Endothelial cell of umbilical vein (primary cell): Measurements from ENCODE around the gene RORC. TPM values are rescaled to one million over a fixed set of nuclear protein-coding genes. Genes with fewer than 3 reads are reported as not detected.

Experiments
- BruUV-seq: library from RNA; stranded (reverse); fragments of 400-500 nt; replicated peaks from 2 replicates; lab custom pipeline; 2021; lab: Mats Ljungman, UMichigan
- CTCF ChIA-PET: fragments of 300-600, 350-600 bp; sonication (Branson Sonifier 250); formaldehyde crosslinking; loops from one replicate; lab custom pipeline; 2021; ENCODE audit warnings: antibody characterized with exemption, inconsistent platforms; lab: Charles Lee
- POLR2A ChIA-PET: fragments of 300-600, 350-600 bp; sonication (Branson Sonifier 250); formaldehyde crosslinking; loops from one replicate; lab custom pipeline; 2021; ENCODE audit warnings: antibody characterized with exemption, inconsistent platforms; lab: Charles Lee
- DNase-seq: peaks from one replicate; pipeline ENCODE4 v3.0.0-alpha.2; 2011; ENCODE audit warnings: low read depth, low spot score
- FAIRE-seq: peaks from 2 replicates; lab custom pipeline; 2011; peaks lifted over from hg19 to GRCh38; lab: Jason Lieb, UNC
- H2AFZ ChIP-seq: 2 replicates; pipeline ENCODE4 v1.6.0; 2012; ENCODE audit warnings: low read depth, low read length, control low read depth, inconsistent platforms
- H3K27ac ChIP-seq: 2 replicates; pipeline ENCODE4 v1.5.1; 2011; ENCODE audit warnings: low read depth, mild to moderate bottlenecking, control low read depth, low read length, moderate library complexity; ENCODE audit not compliant: insufficient read depth
- H3K27me3 ChIP-seq, 2 experiments: 2 replicates each; pipeline versions ENCODE4 v1.6.0 to v1.6.1; 2011; ENCODE audit warnings: low read length in 2 of 2, mixed read lengths in 1 of 2; ENCODE audit not compliant: control insufficient read depth in 2 of 2, insufficient read depth in 2 of 2
- H3K36me3 ChIP-seq, 2 experiments: 2 replicates in 1 of 2; 3 replicates in 1 of 2; pipeline ENCODE4 v1.5.1; 2011; ENCODE audit warnings: low read length in 2 of 2, mild to moderate bottlenecking in 1 of 2, moderate library complexity in 1 of 2; ENCODE audit not compliant: control insufficient read depth in 2 of 2, insufficient read depth in 2 of 2; ENCODE audit errors: extremely low read depth in 1 of 2
- H3K4me1 ChIP-seq: 3 replicates; pipeline ENCODE4 v1.5.1; 2011; ENCODE audit warnings: mild to moderate bottlenecking, low read length; ENCODE audit not compliant: control insufficient read depth, insufficient read depth; ENCODE audit errors: extremely low read depth
- H3K4me2 ChIP-seq: 2 replicates; pipeline ENCODE4 v1.6.1; 2011; ENCODE audit warnings: low read length, control low read depth, mixed read lengths; ENCODE audit not compliant: insufficient read depth
- H3K4me3 ChIP-seq, 3 experiments: fragments of 200-600 bp in 1 of 3; sonication (generic), shearing (Covaris generic) in 1 of 3; replicated peaks in 1 of 3; 2 replicates each; pipeline ENCODE4 v1.5.1; 2011 to 2016; ENCODE audit warnings: control low read depth in 3 of 3, low read length in 3 of 3, mild to moderate bottlenecking in 2 of 3, inconsistent platforms in 1 of 3, low read depth in 1 of 3, moderate library complexity in 1 of 3; ENCODE audit not compliant: insufficient read depth in 1 of 3
- H3K79me2 ChIP-seq: 2 replicates; pipeline ENCODE4 v1.6.0; 2012; ENCODE audit warnings: low read length, inconsistent platforms; ENCODE audit not compliant: control insufficient read depth, insufficient read depth
- H3K9ac ChIP-seq: replicated peaks from 2 replicates; pipeline ENCODE3; 2011; ENCODE audit warnings: low read length, control low read depth; ENCODE audit not compliant: insufficient read depth; ENCODE audit errors: extremely low read depth
- H3K9me1 ChIP-seq: replicated peaks from 3 replicates; pipeline ENCODE4 v1.6.0; 2011; ENCODE audit warnings: mild to moderate bottlenecking, low read length; ENCODE audit not compliant: control insufficient read depth, insufficient read depth; ENCODE audit errors: extremely low read depth
- H3K9me3 ChIP-seq: replicated peaks from 2 replicates; pipeline ENCODE4 v1.5.1; 2012; ENCODE audit warnings: low read length, inconsistent platforms; ENCODE audit not compliant: control insufficient read depth, insufficient read depth
- H4K20me1 ChIP-seq: replicated peaks from 2 replicates; pipeline ENCODE3; 2011; ENCODE audit warnings: mild to moderate bottlenecking, low read length; ENCODE audit not compliant: control insufficient read depth, insufficient read depth; ENCODE audit errors: extremely low read depth
- CTCF ChIP-seq, 2 donors: IDR thresholded peaks; 1 replicate in 1 of 2; 2 replicates in 1 of 2; pipeline ENCODE4 v1.5.1; 2011; ENCODE audit warnings: low read length in 2 of 2, mild to moderate bottlenecking in 2 of 2, moderate library complexity in 2 of 2, control low read depth in 1 of 2, inconsistent platforms in 1 of 2, low read depth in 1 of 2; ENCODE audit not compliant: insufficient read depth in 1 of 2; ENCODE audit errors: extremely low read depth in 1 of 2
- EZH2 ChIP-seq: IDR thresholded peaks from 2 replicates; pipeline ENCODE4 v1.6.1; 2012; ENCODE audit warnings: borderline replicate concordance, low read depth, mild to moderate bottlenecking, moderate library complexity, low read length, inconsistent platforms; ENCODE audit not compliant: severe bottlenecking
- FOS ChIP-seq: IDR thresholded peaks from 2 replicates; pipeline ENCODE4 v1.6.1; 2011; ENCODE audit warnings: mild to moderate bottlenecking, low read length, moderate library complexity, borderline replicate concordance; ENCODE audit not compliant: insufficient read depth
- GATA2 ChIP-seq: IDR thresholded peaks from 2 replicates; pipeline ENCODE4 v1.7.0; 2011; ENCODE audit warnings: low read depth, mild to moderate bottlenecking, moderate library complexity, mixed read lengths, low read length; ENCODE audit not compliant: insufficient read length, insufficient read depth
- JUN ChIP-seq: IDR thresholded peaks from 2 replicates; pipeline ENCODE4 v1.6.1; 2011; ENCODE audit warnings: borderline replicate concordance, low read depth; ENCODE audit not compliant: insufficient read length, insufficient read depth
- MYC ChIP-seq: IDR thresholded peaks from one replicate; pipeline ENCODE4 v1.6.1; 2011; ENCODE audit warnings: mild to moderate bottlenecking, low read depth, low read length
- POLR2A ChIP-seq: IDR thresholded peaks from 2 replicates; pipeline ENCODE4 v1.6.1; 2012; ENCODE audit warnings: low read depth, mild to moderate bottlenecking, control low read depth, low read length
- POLR2AphosphoS5 ChIP-seq: IDR thresholded peaks from 2 replicates; pipeline ENCODE4 v1.6.1; 2012; ENCODE audit warnings: low read depth, mild to moderate bottlenecking, control low read depth, low read length, moderate library complexity; ENCODE audit not compliant: insufficient read depth
- dilution Hi-C: fragments of 300-500 bp; cut with MboI; formaldehyde crosslinking; loops from one replicate; pipeline ENCODE4 v1.15.0; 2019; ENCODE audit warnings: low sequenced_read_pairs; ENCODE audit not compliant: extremely low pct_ligation_motif_present
- intact Hi-C: fragments of 100-400 bp; cut with micrococcal nuclease; formaldehyde crosslinking; loops from one replicate; pipeline ENCODE4 v1.10.0; 2022
- polyA plus RNA-seq, 4 experiments: library from polyadenylated mRNA; depleted of rRNA in 3 of 4; stranded (reverse) in 3 of 4; unstranded in 1 of 4; fragments of >200 nt; gene quantifications; 2 replicates each; pipeline versions ENCODE4 v1.2.1 to v1.2.3, GENCODE V29; 2011 to 2012; ENCODE audit warnings: missing spikeins in 1 of 4
- total RNA-seq: library from RNA; stranded (reverse); gene quantifications from 2 replicates; pipeline ENCODE4 v1.2.3, GENCODE V29; 2021
- TF ChIP-seq, protein P1 (sequence below): IDR thresholded peaks from 2 replicates; pipeline ENCODE4 v1.6.1; 2011; ENCODE audit not compliant: insufficient read depth, insufficient read length

Gene RORC
- total and polyA plus RNA-seq, 2 donors (not counting 3 experiments of a cell fraction or from before 2014, with no cell fraction given) = not detected

- TF ChIP-seq, protein P1, sequence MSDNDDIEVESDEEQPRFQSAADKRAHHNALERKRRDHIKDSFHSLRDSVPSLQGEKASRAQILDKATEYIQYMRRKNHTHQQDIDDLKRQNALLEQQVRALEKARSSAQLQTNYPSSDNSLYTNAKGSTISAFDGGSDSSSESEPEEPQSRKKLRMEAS = no peak
- TF ChIP-seq POLR2A (no peak), POLR2AphosphoS5 (no peak), EZH2 (no peak), CTCF (IDR thresholded peaks at IDR 0.05; ENCODE audit: extremely low read depth in 1 of 2, insufficient read depth in 1 of 2, low read depth in 1 of 2, low read length in 2 of 2) (no peak), MYC (no peak), JUN (no peak), GATA2 (no peak), FOS (no peak)
- H3K79me2 ChIP-seq = no peaks in the 10 kb centered on the region
- BruUV-seq = no TSS peak
- H3K9me3 ChIP-seq = no peaks in the 10 kb centered on the region
- H3K27ac ChIP-seq = no peak within 1 kb of the TSS
- ChIA-PET CTCF (no interaction called here), POLR2A (no interaction called here)
- H3K9ac ChIP-seq = no peak within 1 kb of the TSS
- H3K9me1 ChIP-seq = no peaks in the 10 kb centered on the region
- peaks cover 12% of the 10 kb centered on the region for H3K4me1 ChIP-seq
- no peak for DNase-seq
- dilution Hi-C loops = no loop called here
- intact Hi-C loops = loop anchor here (5.0 kb wide), 2 partner anchors 492 to 537 kb away; partner anchors contain the start of gene RFX5
- peak within 1 kb of the TSS; percentile 50 for H3K4me2 ChIP-seq
- H3K4me3 ChIP-seq = peak within 1 kb of the TSS in 1 of 3 experiments; percentile 36
- no peaks in the 10 kb centered on the region for H4K20me1 ChIP-seq
- peaks cover 7 to 12% of the 10 kb centered on the region in 2 experiments for H3K27me3 ChIP-seq
- H2AFZ ChIP-seq = peak within 1 kb of the TSS; percentile 78
- no peaks in the 10 kb centered on the region for H3K36me3 ChIP-seq
- no peak for FAIRE-seq
These were observed 8.1 kb upstream of the RORC start, which contains the start of gene C2CD4D for GRCh38 chr1:151839457-151840403. TSS of gene C2CD4D (minus strand) at chr1:151839820. CDS start at chr1:151838989, 831 bp downstream.
